Liver (tissue), 3 donors: Measurements from ENCODE around the gene CELF1.

ENCODE experiments used
- EGR1 ChIP-seq, 2 donors: IDR thresholded peaks; 2 replicates each; pipeline ENCODE4 v1.6.1; 2016 to 2018; ENCODE audit warnings: antibody characterized with exemption in 2 of 2, low read depth in 2 of 2
- GABPA ChIP-seq, 2 donors: IDR thresholded peaks in 1 of 2; conservative IDR thresholded peaks in 1 of 2; 2 replicates each; pipeline ENCODE4 v1.6.1; 2016; ENCODE audit warnings: antibody characterized with exemption in 2 of 2, mild to moderate bottlenecking in 1 of 2, moderate library complexity in 1 of 2
- HNF4A ChIP-seq, 2 donors: conservative IDR thresholded peaks; 2 replicates each; pipeline ENCODE4 v1.6.1; 2016; ENCODE audit warnings: antibody characterized with exemption in 2 of 2, mild to moderate bottlenecking in 2 of 2
- JUND ChIP-seq, 2 donors: IDR thresholded peaks; 2 replicates each; pipeline ENCODE4 v1.6.1; 2016; ENCODE audit warnings: antibody characterized with exemption in 2 of 2
- RAD21 ChIP-seq, 2 donors: IDR thresholded peaks; 2 replicates each; pipeline ENCODE4 v1.6.1; 2016; ENCODE audit warnings: antibody characterized with exemption in 2 of 2, mild to moderate bottlenecking in 2 of 2
- RXRA ChIP-seq, 2 donors: IDR thresholded peaks; 2 replicates each; pipeline ENCODE4 v1.6.1; 2017 to 2018; ENCODE audit warnings: antibody characterized with exemption in 2 of 2, mild to moderate bottlenecking in 1 of 2
- SP1 ChIP-seq: IDR thresholded peaks from 2 replicates; pipeline ENCODE4 v1.6.1; 2018; ENCODE audit warnings: antibody characterized with exemption, mild to moderate bottlenecking
- YY1 ChIP-seq: IDR thresholded peaks from 2 replicates; pipeline ENCODE4 v1.6.1; 2016; ENCODE audit warnings: antibody characterized with exemption, mild to moderate bottlenecking
- TF ChIP-seq, protein P1 (sequence below): fragments of 150-350 bp; IDR thresholded peaks from 2 replicates; pipeline ENCODE4 v1.5.1; 2017; ENCODE audit warnings: improper control_type of control experiment, low read depth, low read length; ENCODE audit not compliant: missing input control
- TF ChIP-seq, protein P2 (sequence below): IDR thresholded peaks from 2 replicates; pipeline ENCODE4 v1.6.1; 2016; ENCODE audit warnings: antibody characterized with exemption
- TF ChIP-seq, protein P3 (sequence below): IDR thresholded peaks from 2 replicates; pipeline ENCODE4 v1.6.1; 2016; ENCODE audit warnings: antibody characterized with exemption
- donor health status: healthy.
- donor health status: healthy.

DNA sequence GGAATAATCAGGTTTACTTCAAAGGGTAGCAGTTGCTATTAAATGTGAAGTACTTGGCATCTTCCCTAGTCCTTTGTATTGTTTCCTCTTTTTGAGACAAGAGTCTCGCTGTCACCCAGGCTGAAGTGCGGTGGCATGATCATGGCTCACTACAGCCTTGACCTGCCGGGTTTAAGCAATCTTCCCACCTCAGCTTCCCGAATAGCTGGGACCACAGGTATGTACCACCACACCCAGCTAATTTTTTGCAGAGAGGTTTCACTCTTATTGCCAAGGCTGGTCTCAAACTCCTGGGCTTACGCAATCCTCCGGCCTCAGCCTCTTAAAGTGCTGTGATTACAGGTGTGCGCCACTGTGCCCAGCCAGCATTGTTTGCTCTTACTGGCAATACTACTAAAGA, 67.8 kb downstream of the CELF1 start:
- TF ChIP-seq GABPA (IDR thresholded peaks at IDR 0.05 in 1 of 2, conservative IDR thresholded peaks at IDR 0.05 in 1 of 2), result no peak
- TF ChIP-seq, protein P1, sequence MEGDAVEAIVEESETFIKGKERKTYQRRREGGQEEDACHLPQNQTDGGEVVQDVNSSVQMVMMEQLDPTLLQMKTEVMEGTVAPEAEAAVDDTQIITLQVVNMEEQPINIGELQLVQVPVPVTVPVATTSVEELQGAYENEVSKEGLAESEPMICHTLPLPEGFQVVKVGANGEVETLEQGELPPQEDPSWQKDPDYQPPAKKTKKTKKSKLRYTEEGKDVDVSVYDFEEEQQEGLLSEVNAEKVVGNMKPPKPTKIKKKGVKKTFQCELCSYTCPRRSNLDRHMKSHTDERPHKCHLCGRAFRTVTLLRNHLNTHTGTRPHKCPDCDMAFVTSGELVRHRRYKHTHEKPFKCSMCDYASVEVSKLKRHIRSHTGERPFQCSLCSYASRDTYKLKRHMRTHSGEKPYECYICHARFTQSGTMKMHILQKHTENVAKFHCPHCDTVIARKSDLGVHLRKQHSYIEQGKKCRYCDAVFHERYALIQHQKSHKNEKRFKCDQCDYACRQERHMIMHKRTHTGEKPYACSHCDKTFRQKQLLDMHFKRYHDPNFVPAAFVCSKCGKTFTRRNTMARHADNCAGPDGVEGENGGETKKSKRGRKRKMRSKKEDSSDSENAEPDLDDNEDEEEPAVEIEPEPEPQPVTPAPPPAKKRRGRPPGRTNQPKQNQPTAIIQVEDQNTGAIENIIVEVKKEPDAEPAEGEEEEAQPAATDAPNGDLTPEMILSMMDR, result no peak
- TF ChIP-seq YY1, result no peak
- TF ChIP-seq, protein P2, sequence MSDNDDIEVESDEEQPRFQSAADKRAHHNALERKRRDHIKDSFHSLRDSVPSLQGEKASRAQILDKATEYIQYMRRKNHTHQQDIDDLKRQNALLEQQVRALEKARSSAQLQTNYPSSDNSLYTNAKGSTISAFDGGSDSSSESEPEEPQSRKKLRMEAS, result no peak
- TF ChIP-seq JUND (IDR thresholded peaks at IDR 0.05), result no peak
- TF ChIP-seq SP1, result no peak
- TF ChIP-seq EGR1 (IDR thresholded peaks at IDR 0.05; ENCODE audit: low read depth in 2 of 2), result no peak
- TF ChIP-seq, protein P3, sequence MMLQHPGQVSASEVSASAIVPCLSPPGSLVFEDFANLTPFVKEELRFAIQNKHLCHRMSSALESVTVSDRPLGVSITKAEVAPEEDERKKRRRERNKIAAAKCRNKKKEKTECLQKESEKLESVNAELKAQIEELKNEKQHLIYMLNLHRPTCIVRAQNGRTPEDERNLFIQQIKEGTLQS, result no peak
- no peak for TF ChIP-seq RXRA (IDR thresholded peaks at IDR 0.05)
- no peak for TF ChIP-seq RAD21 (IDR thresholded peaks at IDR 0.05)
- no peak for TF ChIP-seq HNF4A (conservative IDR thresholded peaks at IDR 0.05)
